ENCODE data around the gene EPM2AIP1.

DNA sequence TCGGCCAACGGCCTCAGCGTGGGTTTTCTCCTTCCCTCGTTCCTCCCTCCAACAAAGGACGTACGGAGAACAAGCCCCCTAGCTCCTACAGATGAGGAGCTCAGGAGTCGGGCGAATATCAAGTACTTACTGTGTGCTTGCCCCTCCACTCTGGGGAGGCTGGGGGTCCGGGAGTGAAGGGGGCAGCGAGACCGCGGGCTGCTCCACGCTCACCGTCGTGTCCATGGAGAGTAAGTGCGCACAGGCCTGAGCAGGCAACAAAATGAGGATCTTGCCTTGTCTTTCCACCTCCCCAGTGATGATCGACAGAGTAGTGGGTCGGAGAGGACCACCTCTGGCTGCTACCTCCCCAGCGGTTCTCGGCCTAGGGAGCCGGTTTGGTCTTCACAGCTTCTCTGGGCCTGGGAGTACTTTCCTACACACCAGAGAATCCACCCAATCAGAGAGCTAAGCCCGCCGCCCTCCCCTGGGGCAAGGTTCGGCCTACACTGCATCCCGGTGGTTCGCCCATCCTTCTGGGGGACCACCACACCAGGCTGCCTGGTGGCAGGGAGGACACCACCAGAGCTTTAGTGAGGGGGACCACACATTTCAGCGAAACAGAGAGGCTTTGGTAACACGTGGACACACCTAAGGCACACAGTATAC is 47.5 kb downstream of the EPM2AIP1 start:
- TF ChIP-seq CTCF (IDR thresholded peaks at IDR 0.05; ENCODE audit: insufficient read depth, low read depth, low read length) (no peak), EZH2 (IDR thresholded peaks at IDR 0.05; ENCODE audit: insufficient read depth, low read length) (no peak)
